ENCODE results near the gene SLC22A3. TPM values are rescaled to one million over a fixed set of nuclear protein-coding genes. Genes with fewer than 3 reads are reported as not detected.

SLC22A3 gene
- total RNA-seq, 3 donors from 2014 or later (not counting 1 experiment from before 2014, with no cell fraction given) = not detected

DNA sequence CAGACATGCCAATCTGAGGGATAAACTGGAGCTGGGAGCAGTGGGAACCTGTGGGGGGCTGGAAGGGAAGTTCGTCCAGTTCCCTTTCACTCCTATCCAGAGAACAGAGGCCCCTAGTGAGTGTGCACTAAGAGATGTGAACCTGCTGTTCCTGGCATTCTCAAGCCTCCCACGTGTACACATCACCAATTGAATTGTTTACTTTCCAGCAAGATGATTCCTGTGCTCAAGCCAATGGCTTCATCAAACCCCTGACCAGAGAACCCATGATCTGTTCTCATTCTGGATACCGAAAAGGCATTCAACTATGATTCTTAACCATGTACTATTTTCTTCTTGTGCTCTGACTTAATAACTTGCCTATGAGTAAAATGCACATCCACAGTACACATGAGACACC, 10.2 kb upstream of the SLC22A3 start:
- H3K27ac Mint-ChIP-seq = no peak overlapping the region
- Histone ChIP-seq H3K9me3 (ENCODE audit: control insufficient read depth, insufficient read depth, low read length) (no peaks in the 10 kb centered on the region), H3K27me3 (ENCODE audit: control insufficient read depth, insufficient read depth, low read length) (peaks cover 3% of the 10 kb centered on the region), H3K27ac (ENCODE audit: low read length) (no peak overlapping the region), H3K36me3 (ENCODE audit: control insufficient read depth, insufficient read depth, low read length) (no peaks in the 10 kb centered on the region), H3K4me1 (ENCODE audit: control insufficient read depth, insufficient read depth, low read length) (no peaks in the 10 kb centered on the region), H3K4me3 (ENCODE audit: low read length) (no peak overlapping the region)
- TF ChIP-seq, protein P1, sequence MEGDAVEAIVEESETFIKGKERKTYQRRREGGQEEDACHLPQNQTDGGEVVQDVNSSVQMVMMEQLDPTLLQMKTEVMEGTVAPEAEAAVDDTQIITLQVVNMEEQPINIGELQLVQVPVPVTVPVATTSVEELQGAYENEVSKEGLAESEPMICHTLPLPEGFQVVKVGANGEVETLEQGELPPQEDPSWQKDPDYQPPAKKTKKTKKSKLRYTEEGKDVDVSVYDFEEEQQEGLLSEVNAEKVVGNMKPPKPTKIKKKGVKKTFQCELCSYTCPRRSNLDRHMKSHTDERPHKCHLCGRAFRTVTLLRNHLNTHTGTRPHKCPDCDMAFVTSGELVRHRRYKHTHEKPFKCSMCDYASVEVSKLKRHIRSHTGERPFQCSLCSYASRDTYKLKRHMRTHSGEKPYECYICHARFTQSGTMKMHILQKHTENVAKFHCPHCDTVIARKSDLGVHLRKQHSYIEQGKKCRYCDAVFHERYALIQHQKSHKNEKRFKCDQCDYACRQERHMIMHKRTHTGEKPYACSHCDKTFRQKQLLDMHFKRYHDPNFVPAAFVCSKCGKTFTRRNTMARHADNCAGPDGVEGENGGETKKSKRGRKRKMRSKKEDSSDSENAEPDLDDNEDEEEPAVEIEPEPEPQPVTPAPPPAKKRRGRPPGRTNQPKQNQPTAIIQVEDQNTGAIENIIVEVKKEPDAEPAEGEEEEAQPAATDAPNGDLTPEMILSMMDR (IDR thresholded peaks at IDR 0.05) = no peak
- H3K4me3 Mint-ChIP-seq = no peak overlapping the region
- intact Hi-C loops (cut with micrococcal nuclease) = no loop called here
- peaks cover 0 to 6% of the 10 kb centered on the region in 2 donors for H3K4me1 Mint-ChIP-seq
- no peaks in the 10 kb centered on the region for H3K9me3 Mint-ChIP-seq
- peaks cover 25 to 30% of the 10 kb centered on the region in 2 donors for H3K27me3 Mint-ChIP-seq (ENCODE audit: low read depth in 2 of 2)
- WGBS (ENCODE audit: insufficient coverage) = 83% methylated on average over 3 of the region's 3 CpGs
- DNase-seq (no peak), ATAC-seq (no peak)
- no peaks in the 10 kb centered on the region for H3K36me3 Mint-ChIP-seq

DNA sequence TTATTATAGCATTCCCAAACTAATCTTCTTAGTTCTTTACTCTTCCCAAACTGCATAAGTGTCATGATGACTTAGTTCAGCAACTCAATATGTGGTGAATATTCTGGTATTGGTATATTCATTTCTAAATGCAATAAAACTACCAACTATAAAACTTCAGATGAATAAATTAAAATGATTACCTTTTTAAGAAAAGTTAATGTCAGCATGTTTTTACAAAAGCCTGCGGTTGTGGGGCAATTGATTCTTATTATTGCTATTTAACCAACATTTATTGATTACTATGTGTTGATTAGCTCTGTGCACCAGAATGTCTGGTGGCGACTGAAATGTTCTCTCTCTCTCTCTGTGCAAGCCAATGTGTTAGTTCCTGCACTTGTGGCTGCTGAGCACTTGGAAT, 5.0 kb upstream of the SLC22A3 start:
- TF ChIP-seq, protein P1 (IDR thresholded peaks at IDR 0.05) = no peak
- Histone ChIP-seq H3K27me3 (ENCODE audit: control insufficient read depth, insufficient read depth, low read length) (no peaks in the 10 kb centered on the region), H3K4me1 (ENCODE audit: control insufficient read depth, insufficient read depth, low read length) (no peaks in the 10 kb centered on the region), H3K4me3 (ENCODE audit: low read length) (no peak overlapping the region), H3K27ac (ENCODE audit: low read length) (no peak overlapping the region), H3K9me3 (ENCODE audit: control insufficient read depth, insufficient read depth, low read length) (no peaks in the 10 kb centered on the region), H3K36me3 (ENCODE audit: control insufficient read depth, insufficient read depth, low read length) (no peaks in the 10 kb centered on the region)
- WGBS (ENCODE audit: insufficient coverage) = no CpG with 5 or more reads among the region's 2 CpGs
- Mint-ChIP-seq H3K9me3 (no peaks in the 10 kb centered on the region), H3K27me3 (ENCODE audit: low read depth in 2 of 2) (peaks cover 26 to 28% of the 10 kb centered on the region in 2 donors), H3K27ac (no peak overlapping the region), H3K4me1 (no peaks in the 10 kb centered on the region), H3K36me3 (no peaks in the 10 kb centered on the region), H3K4me3 (no peak overlapping the region)
- intact Hi-C loops (cut with micrococcal nuclease) = no loop called here
- ATAC-seq (no peak), DNase-seq (no peak)

DNA sequence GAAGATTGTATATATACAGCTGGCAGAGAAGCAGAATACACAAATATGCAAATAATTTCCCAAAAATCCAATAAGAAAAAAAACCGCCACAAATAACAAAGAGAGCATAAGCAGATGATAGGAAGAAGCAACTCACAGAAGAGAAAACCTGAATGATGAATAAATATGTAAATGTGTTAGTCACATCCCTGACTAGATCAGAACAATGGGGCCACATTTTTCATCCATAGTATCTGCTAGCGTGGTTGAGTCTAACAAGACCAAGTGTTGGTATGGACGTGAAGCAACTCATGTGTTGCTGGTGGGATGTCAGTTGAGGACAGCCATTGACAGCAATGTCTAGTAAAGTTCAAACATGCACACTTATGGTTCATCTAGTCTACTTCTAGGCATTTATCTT, 3.9 kb upstream of the SLC22A3 start:
- intact Hi-C loops (cut with micrococcal nuclease) = no loop called here
- no peaks in the 10 kb centered on the region for H3K9me3 ChIP-seq (ENCODE audit: control insufficient read depth, insufficient read depth, low read length)
- no peak overlapping the region for H3K27ac ChIP-seq (ENCODE audit: low read length)
- no peak for DNase-seq
- H3K36me3 ChIP-seq (ENCODE audit: control insufficient read depth, insufficient read depth, low read length) = no peaks in the 10 kb centered on the region
- no peak overlapping the region for H3K4me3 ChIP-seq (ENCODE audit: low read length)
- Mint-ChIP-seq H3K27me3 (ENCODE audit: low read depth in 2 of 2) (peaks cover 31 to 32% of the 10 kb centered on the region in 2 donors), H3K4me1 (peaks cover 6 to 8% of the 10 kb centered on the region in 2 donors), H3K9me3 (no peaks in the 10 kb centered on the region), H3K36me3 (no peaks in the 10 kb centered on the region), H3K27ac (no peak overlapping the region), H3K4me3 (no peak overlapping the region)
- no peak for ATAC-seq
- H3K4me1 ChIP-seq (ENCODE audit: control insufficient read depth, insufficient read depth, low read length) = peaks cover 3% of the 10 kb centered on the region
- 94% methylated on average over 2 of the region's 3 CpGs for WGBS (ENCODE audit: insufficient coverage)
- TF ChIP-seq, protein P1 (IDR thresholded peaks at IDR 0.05) = no peak
- H3K27me3 ChIP-seq (ENCODE audit: control insufficient read depth, insufficient read depth, low read length) = peaks cover 7% of the 10 kb centered on the region
